ENCODE measurements around the gene RNF103.

Gene RNF103

DNA sequence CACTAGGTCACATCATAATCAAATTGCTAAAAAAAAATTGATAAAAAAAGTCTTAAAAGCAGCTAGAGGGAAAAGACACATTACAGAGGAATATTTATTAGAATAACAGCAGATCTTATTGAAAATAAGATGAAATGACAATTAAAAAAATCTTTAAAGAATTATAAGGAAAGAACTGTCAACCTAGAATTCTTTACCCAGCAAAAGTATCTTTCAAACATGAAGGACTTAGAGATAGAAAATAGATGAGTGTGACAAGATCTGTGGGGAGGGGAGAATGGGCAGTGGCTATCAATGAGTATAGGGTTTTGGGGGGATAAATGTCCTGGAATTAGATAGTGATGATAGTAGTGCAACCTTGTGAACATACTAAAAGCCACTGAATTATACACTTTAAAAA is 26.5 kb upstream of the RNF103 start:
- TF ChIP-seq, protein P1, sequence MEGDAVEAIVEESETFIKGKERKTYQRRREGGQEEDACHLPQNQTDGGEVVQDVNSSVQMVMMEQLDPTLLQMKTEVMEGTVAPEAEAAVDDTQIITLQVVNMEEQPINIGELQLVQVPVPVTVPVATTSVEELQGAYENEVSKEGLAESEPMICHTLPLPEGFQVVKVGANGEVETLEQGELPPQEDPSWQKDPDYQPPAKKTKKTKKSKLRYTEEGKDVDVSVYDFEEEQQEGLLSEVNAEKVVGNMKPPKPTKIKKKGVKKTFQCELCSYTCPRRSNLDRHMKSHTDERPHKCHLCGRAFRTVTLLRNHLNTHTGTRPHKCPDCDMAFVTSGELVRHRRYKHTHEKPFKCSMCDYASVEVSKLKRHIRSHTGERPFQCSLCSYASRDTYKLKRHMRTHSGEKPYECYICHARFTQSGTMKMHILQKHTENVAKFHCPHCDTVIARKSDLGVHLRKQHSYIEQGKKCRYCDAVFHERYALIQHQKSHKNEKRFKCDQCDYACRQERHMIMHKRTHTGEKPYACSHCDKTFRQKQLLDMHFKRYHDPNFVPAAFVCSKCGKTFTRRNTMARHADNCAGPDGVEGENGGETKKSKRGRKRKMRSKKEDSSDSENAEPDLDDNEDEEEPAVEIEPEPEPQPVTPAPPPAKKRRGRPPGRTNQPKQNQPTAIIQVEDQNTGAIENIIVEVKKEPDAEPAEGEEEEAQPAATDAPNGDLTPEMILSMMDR (IDR thresholded peaks at IDR 0.05; ENCODE audit: control extremely low read depth, extremely low read depth, low read depth, missing control alignments), result no peak
- ChIA-PET CTCF (interaction anchor here (1.6 kb wide), 1 partner anchor 22 kb away, joined by 3 read pairs; no protein-coding TSS in a partner anchor), POLR2A (no interaction called here)
- DNase-seq (ENCODE audit: extremely low spot score), result no peak

DNA sequence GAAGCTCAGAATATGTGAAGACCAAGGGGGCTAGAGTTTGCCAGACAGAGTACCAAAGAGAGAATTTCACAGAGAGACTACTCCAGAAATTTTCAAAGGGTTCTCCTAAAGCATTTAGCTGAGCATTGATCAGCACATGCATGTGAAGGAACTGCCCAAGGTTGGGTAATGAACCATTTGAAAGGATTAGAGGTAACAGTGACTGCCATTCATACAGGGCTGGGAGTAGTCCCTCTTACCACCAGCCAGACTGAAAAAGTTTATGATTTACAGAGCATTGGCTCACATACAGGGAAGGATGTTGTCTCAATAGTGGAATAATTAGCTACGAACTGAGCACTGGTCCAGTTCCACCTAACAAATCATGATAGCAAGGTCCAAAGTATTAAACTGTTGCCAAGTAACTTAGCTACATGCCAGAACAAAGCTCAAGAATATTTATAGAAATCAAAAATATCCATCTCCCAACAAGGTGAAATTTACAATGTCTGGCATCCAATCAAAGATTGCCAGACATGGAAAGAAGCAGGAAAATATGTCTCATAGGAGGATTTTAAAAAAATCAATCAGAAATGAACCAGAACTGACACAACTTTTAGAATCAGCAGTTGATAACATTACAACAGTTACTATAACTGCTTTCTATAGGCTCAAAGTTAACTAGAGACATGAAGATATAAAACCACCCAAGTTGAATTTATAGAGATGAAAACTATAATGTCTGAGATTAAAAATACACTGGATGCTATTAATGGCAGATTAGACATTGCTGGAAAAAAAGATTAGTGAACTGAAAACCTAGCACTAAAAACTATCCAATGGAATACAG is 25.7 kb upstream of the RNF103 start:
- no peak for DNase-seq (ENCODE audit: extremely low spot score)
- CTCF ChIA-PET, result interaction anchor here (1.6 kb wide), 2 partner anchors 21 to 108 kb away, joined by 3 read pairs; no protein-coding TSS in a partner anchor
- POLR2A ChIA-PET, result no interaction called here

DNA sequence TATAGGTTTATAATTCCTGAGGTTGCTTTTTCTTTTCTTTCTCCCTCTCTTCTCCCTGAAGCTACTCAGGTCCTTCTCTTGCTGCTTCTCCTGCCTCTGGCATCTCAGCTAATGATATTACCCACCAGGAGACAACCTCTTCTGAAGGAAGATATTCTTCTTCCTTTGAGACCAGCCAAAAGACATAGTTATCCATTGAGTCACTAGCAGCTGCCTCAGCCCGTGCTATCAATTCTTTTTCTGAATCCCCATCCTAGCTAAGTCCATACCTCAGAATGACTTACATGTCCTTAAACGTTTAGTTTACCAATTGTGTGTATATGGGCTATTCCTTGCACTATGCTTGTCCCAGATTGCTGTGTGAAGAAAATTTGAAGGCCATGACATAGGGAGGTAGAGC is 25.0 kb upstream of the RNF103 start:
- TF ChIP-seq, protein P1 (IDR thresholded peaks at IDR 0.05; ENCODE audit: control extremely low read depth, extremely low read depth, low read depth, missing control alignments), result no peak
- CTCF ChIA-PET, result interaction anchor here (1.6 kb wide), 2 partner anchors 20 to 108 kb away, joined by 3 read pairs; no protein-coding TSS in a partner anchor
- POLR2A ChIA-PET, result no interaction called here

More for the DNA sequence above, 25.7 kb upstream of the RNF103 start:
- TF ChIP-seq, protein P1 (IDR thresholded peaks at IDR 0.05; ENCODE audit: control extremely low read depth, extremely low read depth, low read depth, missing control alignments), result no peak

DNA sequence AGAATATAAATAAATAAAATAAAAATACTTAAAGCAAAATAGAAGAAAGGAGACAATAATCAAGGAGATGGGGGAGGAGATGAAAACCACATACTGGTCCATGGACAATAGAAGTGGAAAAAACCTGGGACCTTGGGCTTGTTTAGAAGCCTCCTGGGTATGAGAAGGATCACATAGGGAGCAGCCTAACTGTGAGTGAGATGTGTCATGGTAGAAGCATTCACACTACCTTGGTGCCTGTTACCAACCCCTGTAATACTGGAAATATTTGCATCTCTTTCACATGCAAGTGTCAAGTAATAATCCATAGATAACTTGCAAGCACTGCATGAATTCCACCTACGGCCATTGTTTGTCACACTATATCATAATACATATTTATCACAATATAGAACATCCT is 23.2 kb upstream of the RNF103 start:
- no peak for DNase-seq (ENCODE audit: extremely low spot score)
- POLR2A ChIA-PET, result no interaction called here
- TF ChIP-seq, protein P1 (IDR thresholded peaks at IDR 0.05; ENCODE audit: control extremely low read depth, extremely low read depth, low read depth, missing control alignments), result no peak
- CTCF ChIA-PET, result no interaction called here

More for the DNA sequence above, 25.0 kb upstream of the RNF103 start:
- DNase-seq (ENCODE audit: extremely low spot score), result no peak

DNA sequence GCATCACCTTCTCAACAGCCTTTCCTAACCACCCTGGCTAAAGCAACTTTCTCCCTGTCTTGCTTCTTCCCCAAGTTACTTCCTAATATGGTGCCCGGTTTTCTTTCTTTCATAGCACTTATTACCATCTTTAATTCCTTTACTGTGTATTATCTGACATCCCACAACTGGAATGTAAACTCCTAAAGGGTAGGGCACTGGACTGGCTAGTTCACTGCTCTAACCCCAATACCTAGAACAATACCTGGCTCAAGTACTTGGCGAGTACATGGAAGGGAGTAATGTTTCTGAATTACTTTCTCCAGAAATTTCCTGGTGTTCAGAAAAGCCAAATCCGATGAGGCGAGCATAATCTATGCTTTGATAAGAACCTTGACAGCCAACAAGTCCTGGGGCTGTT is 22.7 kb upstream of the RNF103 start:
- no peak for DNase-seq (ENCODE audit: extremely low spot score)
- POLR2A ChIA-PET, result no interaction called here
- TF ChIP-seq, protein P1 (IDR thresholded peaks at IDR 0.05; ENCODE audit: control extremely low read depth, extremely low read depth, low read depth, missing control alignments), result no peak
- CTCF ChIA-PET, result no interaction called here

DNA sequence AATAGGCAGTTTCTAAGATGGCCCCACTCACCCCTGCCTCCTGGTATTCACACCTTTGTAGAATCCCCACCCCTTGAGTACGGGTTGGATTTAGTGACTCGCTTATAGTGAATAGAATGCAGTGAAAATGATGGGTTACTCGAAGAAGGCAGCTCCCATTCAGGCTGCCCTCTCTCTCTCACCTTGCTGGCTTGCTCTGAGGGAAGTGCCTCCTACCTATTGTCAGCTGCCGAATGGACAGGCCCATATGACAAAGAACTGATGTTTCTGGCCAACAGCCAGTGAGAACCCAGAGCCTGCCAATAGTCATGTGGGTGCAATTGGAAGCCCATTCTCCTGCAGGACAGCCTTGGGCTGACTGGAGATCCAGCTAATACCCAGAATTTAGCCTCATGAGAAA is 22.1 kb upstream of the RNF103 start:
- ChIA-PET POLR2A (no interaction called here), CTCF (no interaction called here)

More for the DNA sequence above, 22.1 kb upstream of the RNF103 start:
- no peak for DNase-seq (ENCODE audit: extremely low spot score)
- TF ChIP-seq, protein P1 (IDR thresholded peaks at IDR 0.05; ENCODE audit: control extremely low read depth, extremely low read depth, low read depth, missing control alignments), result no peak
